ENCODE data around the gene ANAPC16. TPM values are rescaled to one million over a fixed set of nuclear protein-coding genes. Genes with fewer than 3 reads are reported as not detected.

The ANAPC16 gene
- total RNA-seq, 2 donors from 2014 or later = 44.0 to 46.7 TPM

DNA sequence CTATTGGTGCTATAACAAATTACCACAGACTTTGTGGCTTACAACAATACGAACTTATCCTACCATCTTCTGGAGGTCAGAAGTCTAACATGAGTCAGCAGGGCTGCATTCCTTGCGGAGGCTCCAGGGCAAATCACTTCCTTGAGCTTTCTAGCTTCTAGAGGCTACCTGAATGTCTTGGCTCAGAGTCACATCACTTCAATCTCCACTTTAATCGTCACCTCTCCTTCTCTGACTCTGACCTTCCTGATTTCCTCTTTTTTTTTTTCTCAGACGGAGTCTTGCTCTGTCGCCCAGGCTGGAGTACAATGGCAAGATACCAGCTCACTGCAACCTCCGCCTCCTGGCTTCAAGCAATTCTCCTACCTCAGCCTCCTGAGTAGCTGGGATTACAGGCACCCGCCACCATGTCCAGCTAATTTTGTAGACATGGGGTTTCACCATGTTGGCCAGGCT, 44.6 kb upstream of the ANAPC16 start:
- TF ChIP-seq, protein P1, sequence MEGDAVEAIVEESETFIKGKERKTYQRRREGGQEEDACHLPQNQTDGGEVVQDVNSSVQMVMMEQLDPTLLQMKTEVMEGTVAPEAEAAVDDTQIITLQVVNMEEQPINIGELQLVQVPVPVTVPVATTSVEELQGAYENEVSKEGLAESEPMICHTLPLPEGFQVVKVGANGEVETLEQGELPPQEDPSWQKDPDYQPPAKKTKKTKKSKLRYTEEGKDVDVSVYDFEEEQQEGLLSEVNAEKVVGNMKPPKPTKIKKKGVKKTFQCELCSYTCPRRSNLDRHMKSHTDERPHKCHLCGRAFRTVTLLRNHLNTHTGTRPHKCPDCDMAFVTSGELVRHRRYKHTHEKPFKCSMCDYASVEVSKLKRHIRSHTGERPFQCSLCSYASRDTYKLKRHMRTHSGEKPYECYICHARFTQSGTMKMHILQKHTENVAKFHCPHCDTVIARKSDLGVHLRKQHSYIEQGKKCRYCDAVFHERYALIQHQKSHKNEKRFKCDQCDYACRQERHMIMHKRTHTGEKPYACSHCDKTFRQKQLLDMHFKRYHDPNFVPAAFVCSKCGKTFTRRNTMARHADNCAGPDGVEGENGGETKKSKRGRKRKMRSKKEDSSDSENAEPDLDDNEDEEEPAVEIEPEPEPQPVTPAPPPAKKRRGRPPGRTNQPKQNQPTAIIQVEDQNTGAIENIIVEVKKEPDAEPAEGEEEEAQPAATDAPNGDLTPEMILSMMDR (IDR thresholded peaks at IDR 0.05) = no peak
- H3K4me3 ChIP-seq = no peak overlapping the region
- no peaks in the 10 kb centered on the region for H3K36me3 ChIP-seq
- ATAC-seq (ENCODE audit: insufficient number of reproducible peaks, low FRiP score, low read depth) (no peak), DNase-seq (ENCODE audit: low spot score) (no peak)
- no peak overlapping the region for H3K27ac ChIP-seq
- no peaks in the 10 kb centered on the region for H3K27me3 ChIP-seq (replicated peaks; ENCODE audit: insufficient read depth)
- peaks cover 11 to 13% of the 10 kb centered on the region in 2 donors for H3K4me1 ChIP-seq (ENCODE audit: control insufficient read depth in 1 of 2, low read depth in 2 of 2)
- no peaks in the 10 kb centered on the region for H3K9me3 ChIP-seq

DNA sequence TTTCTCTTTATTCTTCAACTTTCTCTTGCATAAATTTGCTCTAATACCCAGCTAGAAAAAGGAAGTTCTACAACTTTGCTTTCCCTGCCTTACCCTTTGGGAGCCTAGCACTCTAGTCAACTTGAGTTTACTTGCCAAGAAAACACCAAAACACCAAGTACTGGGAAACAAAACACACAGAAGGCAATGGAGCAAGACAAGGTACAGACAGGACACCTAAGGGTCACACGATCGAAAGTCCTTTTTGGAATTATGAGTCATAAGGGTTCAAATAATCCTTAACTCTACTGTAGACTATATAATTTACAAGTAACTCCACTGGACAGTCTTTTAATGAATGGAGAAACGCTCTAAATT, 42.6 kb upstream of the ANAPC16 start:
- H3K27me3 ChIP-seq (replicated peaks; ENCODE audit: insufficient read depth) = no peaks in the 10 kb centered on the region
- H3K4me3 ChIP-seq = no peak overlapping the region
- peaks cover 11 to 13% of the 10 kb centered on the region in 2 donors for H3K4me1 ChIP-seq (ENCODE audit: control insufficient read depth in 1 of 2, low read depth in 2 of 2)
- no peak for ATAC-seq (ENCODE audit: insufficient number of reproducible peaks, low FRiP score, low read depth)
- H3K27ac ChIP-seq = no peak overlapping the region
- H3K9me3 ChIP-seq = no peaks in the 10 kb centered on the region
- DNase-seq (ENCODE audit: low spot score) = no peak
- TF ChIP-seq, protein P1 (IDR thresholded peaks at IDR 0.05) = no peak
- no peaks in the 10 kb centered on the region for H3K36me3 ChIP-seq

DNA sequence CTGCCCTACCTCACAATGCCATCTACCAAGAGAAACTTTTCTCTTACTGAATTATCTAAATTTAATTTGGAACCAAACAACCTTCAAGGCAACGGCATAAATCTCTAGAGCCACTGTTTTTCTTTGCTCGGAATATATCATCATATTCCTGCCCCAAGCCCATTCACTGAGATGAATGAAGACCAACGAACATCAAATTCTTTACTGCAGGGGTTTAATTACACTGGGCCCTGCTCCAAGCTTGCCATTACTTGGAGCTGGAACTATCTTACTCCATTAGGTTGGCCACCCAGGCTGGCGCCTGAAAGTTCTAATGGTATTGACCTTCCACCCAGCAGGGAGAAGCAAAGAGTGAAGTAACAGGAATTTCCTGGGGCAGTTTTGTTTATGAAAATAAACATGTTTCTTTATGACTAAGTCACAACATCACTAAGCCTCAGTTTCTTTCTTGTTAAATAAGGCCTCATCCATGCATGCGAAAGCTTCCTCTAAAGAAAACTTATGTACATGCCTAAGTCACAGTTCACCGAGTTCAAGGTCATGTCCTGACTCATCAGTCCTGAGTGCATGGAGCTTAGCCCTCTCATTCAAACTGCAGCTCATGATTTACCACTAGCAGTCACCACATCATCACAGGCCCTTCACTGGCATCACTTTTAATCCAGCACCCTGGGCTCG, 42.1 kb upstream of the ANAPC16 start:
- Histone ChIP-seq H3K27ac (no peak overlapping the region), H3K27me3 (replicated peaks; ENCODE audit: insufficient read depth) (no peaks in the 10 kb centered on the region), H3K4me1 (ENCODE audit: control insufficient read depth in 1 of 2, low read depth in 2 of 2) (peaks cover 11 to 13% of the 10 kb centered on the region in 2 donors), H3K9me3 (no peaks in the 10 kb centered on the region), H3K36me3 (no peaks in the 10 kb centered on the region), H3K4me3 (no peak overlapping the region)
- TF ChIP-seq, protein P1 (IDR thresholded peaks at IDR 0.05) = no peak
- no peak for ATAC-seq (ENCODE audit: insufficient number of reproducible peaks, low FRiP score, low read depth)
- DNase-seq (ENCODE audit: low spot score) = no peak

DNA sequence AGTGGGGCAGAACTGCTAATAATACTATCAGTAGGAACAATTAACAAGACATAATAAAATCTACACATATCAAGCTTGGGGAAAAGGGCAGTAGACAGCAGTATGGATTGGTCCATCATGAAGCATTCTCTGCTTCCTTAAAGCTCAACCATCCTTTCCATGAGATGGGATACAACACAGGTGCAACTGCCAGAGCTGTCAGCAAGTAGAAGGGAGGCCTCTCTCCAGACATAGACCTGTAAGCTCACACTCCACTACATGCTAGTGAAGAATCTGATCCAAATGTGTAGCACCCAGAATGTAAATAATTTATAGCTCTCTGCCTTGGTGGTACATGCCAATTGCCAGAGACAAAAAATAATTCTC, 41.5 kb upstream of the ANAPC16 start:
- Histone ChIP-seq H3K36me3 (no peaks in the 10 kb centered on the region), H3K27ac (no peak overlapping the region), H3K4me3 (no peak overlapping the region), H3K9me3 (no peaks in the 10 kb centered on the region), H3K27me3 (replicated peaks; ENCODE audit: insufficient read depth) (no peaks in the 10 kb centered on the region), H3K4me1 (ENCODE audit: control insufficient read depth in 1 of 2, low read depth in 2 of 2) (peaks cover 11 to 13% of the 10 kb centered on the region in 2 donors)
- DNase-seq (ENCODE audit: low spot score) = no peak
- TF ChIP-seq, protein P1 (IDR thresholded peaks at IDR 0.05) = no peak
- no peak for ATAC-seq (ENCODE audit: insufficient number of reproducible peaks, low FRiP score, low read depth)

DNA sequence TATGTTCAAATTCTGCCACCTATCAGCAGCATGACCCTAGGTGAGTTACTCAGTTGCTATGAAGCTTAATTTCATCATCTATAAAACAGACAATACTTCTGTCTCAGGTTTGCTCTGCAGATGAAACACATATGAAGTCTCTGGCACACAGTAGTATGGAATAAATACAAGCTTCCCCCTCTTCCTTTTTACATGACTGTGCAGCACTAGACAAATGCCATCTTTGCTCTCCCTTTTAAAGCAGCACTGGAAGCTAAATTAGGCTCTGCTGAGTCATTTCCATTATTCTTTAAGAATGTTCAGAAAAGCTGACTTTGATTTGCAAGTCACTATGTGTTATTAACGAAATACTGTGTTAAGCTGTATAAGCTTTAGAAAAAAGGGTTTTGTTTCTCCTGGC, 40.7 kb upstream of the ANAPC16 start:
- ATAC-seq (ENCODE audit: insufficient number of reproducible peaks, low FRiP score, low read depth) = no peak
- Histone ChIP-seq H3K4me1 (ENCODE audit: control insufficient read depth in 1 of 2, low read depth in 2 of 2) (peaks cover 11 to 13% of the 10 kb centered on the region in 2 donors), H3K4me3 (no peak overlapping the region), H3K9me3 (no peaks in the 10 kb centered on the region), H3K36me3 (no peaks in the 10 kb centered on the region), H3K27ac (peak overlapping the region in 1 of 2 donors; percentile 45), H3K27me3 (replicated peaks; ENCODE audit: insufficient read depth) (no peaks in the 10 kb centered on the region)
- TF ChIP-seq, protein P1 (IDR thresholded peaks at IDR 0.05) = no peak
- DNase-seq (ENCODE audit: low spot score) = no peak

All from thoracic aorta (tissue), 2 donors.